Measurements from ENCODE around the gene TOGARAM2. TPM values are rescaled to one million over a fixed set of nuclear protein-coding genes. Genes with fewer than 3 reads are reported as not detected.

TOGARAM2 gene
- total and polyA plus RNA-seq, 8 donors, result 0.43 to 3.5 (median 0.89) TPM; not detected in 1

GRCh38 chr2:29059624-29060023, 78.5 kb downstream of the TOGARAM2 start:
- H3K27ac ChIP-seq, result no peak overlapping the region
- TF ChIP-seq EP300 (IDR thresholded peaks at IDR 0.05), result no peak
- TF ChIP-seq CTCF (IDR thresholded peaks at IDR 0.05), result no peak
- no peak for TF ChIP-seq POLR2A (IDR thresholded peaks at IDR 0.05)
- TF ChIP-seq POLR2AphosphoS5 (IDR thresholded peaks at IDR 0.05), result no peak
- no peak for DNase-seq
- H3K4me1 ChIP-seq, result peaks cover 0 to 21% (median 16%) of the 10 kb centered on the region in 4 donors
- no peaks in the 10 kb centered on the region for H3K36me3 ChIP-seq
- 75 to 92% (median 85%) methylated on average over 1 of the region's 1 CpG for WGBS, 5 donors
- no peaks in the 10 kb centered on the region for H3K27me3 ChIP-seq
- no peaks in the 10 kb centered on the region for H3K9me3 ChIP-seq
- no peak overlapping the region for H3K4me3 ChIP-seq
- intact Hi-C loops (cut with DNase I; ENCODE audit: low total_unique reads), result no loop called here

- Histone ChIP-seq H3K27me3 (no peaks in the 10 kb centered on the region), H3K9me3 (no peaks in the 10 kb centered on the region), H3K4me3 (no peak overlapping the region), H3K36me3 (no peaks in the 10 kb centered on the region), H3K27ac (no peak overlapping the region), H3K4me1 (peaks cover 0 to 30% (median 24%) of the 10 kb centered on the region in 4 donors)
- intact Hi-C loops (cut with DNase I; ENCODE audit: low total_unique reads), result no loop called here
- TF ChIP-seq POLR2A (IDR thresholded peaks at IDR 0.05), result no peak
- TF ChIP-seq EP300 (IDR thresholded peaks at IDR 0.05), result no peak
- no peak for DNase-seq
- 64 to 85% (median 69%) methylated on average over 9 of the region's 9 CpGs for WGBS, 5 donors
These were observed 79.3 kb downstream of the TOGARAM2 start for GRCh38 chr2:29060441-29060840.

- 31 to 48% (median 39%) methylated on average over 6 of the region's 6 CpGs for WGBS, 5 donors
- no peaks in the 10 kb centered on the region for H3K9me3 ChIP-seq
- no peak for TF ChIP-seq CTCF (IDR thresholded peaks at IDR 0.05)
- TF ChIP-seq EP300 (IDR thresholded peaks at IDR 0.05), result no peak
- no peak for TF ChIP-seq POLR2AphosphoS5 (IDR thresholded peaks at IDR 0.05)
- no peak for TF ChIP-seq POLR2A (IDR thresholded peaks at IDR 0.05)
- H3K4me3 ChIP-seq, result no peak overlapping the region
- intact Hi-C loops (cut with DNase I; ENCODE audit: low total_unique reads), result no loop called here
- no peak for DNase-seq
- peaks cover 0 to 35% (median 28%) of the 10 kb centered on the region in 4 donors for H3K4me1 ChIP-seq
- no peak overlapping the region for H3K27ac ChIP-seq
- no peaks in the 10 kb centered on the region for H3K36me3 ChIP-seq
- H3K27me3 ChIP-seq, result no peaks in the 10 kb centered on the region
These were observed 80.1 kb downstream of the TOGARAM2 start for GRCh38 chr2:29061176-29061575.

- WGBS, 5 donors, result 72 to 90% (median 86%) methylated on average over 3 of the region's 3 CpGs
These were observed 80.5 kb downstream of the TOGARAM2 start for GRCh38 chr2:29061616-29062015.

More at GRCh38 chr2:29061616-29062015, 80.5 kb downstream of the TOGARAM2 start:
- H3K9me3 ChIP-seq, result no peaks in the 10 kb centered on the region
- peaks cover 0 to 39% (median 29%) of the 10 kb centered on the region in 4 donors for H3K4me1 ChIP-seq
- H3K27me3 ChIP-seq, result no peaks in the 10 kb centered on the region
- intact Hi-C loops (cut with DNase I; ENCODE audit: low total_unique reads), result no loop called here
- H3K27ac ChIP-seq, result no peak overlapping the region
- H3K36me3 ChIP-seq, result no peaks in the 10 kb centered on the region
- DNase-seq, result no peak
- TF ChIP-seq POLR2A (IDR thresholded peaks at IDR 0.05) (no peak), POLR2AphosphoS5 (IDR thresholded peaks at IDR 0.05) (no peak), EP300 (IDR thresholded peaks at IDR 0.05) (no peak), CTCF (IDR thresholded peaks at IDR 0.05) (no peak)
- no peak overlapping the region for H3K4me3 ChIP-seq
